ENCODE data around the gene TMC3.

Gene TMC3

DNA sequence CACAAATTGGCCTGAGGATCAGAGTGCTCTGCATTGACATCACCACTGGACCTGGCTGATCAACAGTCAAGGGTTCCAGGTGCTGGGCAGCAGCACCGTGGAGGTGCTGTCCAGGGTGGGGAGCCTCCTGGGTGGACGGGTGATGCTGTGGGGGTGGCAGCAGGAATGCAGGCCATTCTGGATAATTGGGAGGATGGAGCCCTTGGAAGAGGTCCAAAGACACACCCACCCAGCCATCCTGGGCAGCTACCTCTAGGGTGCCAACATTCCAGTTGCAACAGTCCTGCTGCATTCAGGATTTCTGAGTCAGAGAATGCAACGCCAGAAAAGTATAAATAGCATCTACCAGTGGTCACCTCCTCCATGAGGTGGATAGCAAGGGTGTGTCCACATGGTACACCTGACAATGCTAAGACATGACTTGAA lies 76.9 kb downstream of the TMC3 start:
- DNase-seq, result no peak

DNA sequence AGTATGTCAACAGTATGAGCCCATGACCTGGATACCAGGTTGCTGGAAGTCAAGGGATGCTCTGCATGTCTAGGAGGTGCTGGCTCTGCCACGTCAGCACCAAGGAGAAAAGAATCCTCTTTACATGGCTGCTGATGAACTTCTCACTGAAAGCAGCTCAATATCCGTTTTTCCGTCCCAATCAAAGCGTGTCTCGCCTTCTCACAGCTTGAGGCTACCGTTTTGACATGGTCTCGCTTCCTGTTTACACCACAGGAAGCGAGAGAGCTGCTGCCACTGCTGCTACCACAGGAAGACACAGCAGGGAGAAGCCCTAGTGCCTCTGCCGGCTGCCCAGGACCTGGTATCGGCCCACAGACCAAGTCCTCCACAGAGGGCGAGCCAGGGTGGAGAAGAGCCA lies 77.3 kb downstream of the TMC3 start:
- no peak for DNase-seq

DNA sequence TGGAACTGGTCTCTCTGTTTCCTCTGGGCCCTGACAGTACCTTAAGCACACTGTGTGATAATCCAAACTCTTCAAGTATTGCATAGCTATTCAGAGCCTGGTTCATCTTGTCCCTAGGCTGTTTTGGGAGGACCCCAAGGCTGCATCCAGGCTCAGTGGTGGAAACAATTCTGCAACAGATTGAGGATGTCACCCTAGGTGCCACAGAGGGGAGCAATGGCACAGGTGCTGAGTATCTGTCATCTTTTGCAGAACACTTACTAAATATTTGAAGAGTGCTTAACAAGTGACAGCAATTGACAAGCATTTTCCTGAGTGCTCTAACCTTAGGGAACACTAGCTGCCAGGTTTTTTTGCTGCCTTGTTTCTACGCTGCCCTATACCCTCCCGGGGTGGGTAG lies 77.8 kb downstream of the TMC3 start:
- no peak for DNase-seq

DNA sequence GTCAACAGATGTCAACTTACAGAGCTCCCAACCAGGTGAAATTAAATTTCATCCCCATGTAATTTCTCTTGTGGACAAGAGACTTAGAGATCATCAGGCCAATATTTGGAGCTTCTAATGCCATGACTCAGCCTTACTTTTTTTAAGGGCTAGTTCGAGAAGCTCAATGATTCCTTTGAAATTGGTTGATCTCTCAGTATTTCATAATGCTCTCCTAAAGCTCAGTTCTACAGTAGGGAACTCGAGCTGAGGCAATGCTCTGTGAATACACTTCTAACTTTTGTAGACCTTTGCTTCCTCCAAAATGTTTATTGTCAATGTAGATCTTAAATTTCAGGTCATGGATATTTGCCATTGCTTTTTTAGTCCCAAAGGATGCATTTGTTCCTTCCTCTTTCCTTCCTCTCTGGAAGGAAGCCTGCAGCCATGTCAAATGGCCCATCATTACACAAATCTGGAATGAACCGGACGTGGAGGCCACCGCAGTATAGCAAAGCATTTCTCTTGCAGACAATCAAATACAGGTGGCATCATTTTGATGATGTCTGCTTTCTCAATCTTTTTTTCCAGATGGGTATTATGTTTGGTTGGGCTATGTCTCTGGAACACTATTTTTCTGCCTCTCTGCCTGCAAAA lies 78.4 kb downstream of the TMC3 start:
- no peak for DNase-seq

DNA sequence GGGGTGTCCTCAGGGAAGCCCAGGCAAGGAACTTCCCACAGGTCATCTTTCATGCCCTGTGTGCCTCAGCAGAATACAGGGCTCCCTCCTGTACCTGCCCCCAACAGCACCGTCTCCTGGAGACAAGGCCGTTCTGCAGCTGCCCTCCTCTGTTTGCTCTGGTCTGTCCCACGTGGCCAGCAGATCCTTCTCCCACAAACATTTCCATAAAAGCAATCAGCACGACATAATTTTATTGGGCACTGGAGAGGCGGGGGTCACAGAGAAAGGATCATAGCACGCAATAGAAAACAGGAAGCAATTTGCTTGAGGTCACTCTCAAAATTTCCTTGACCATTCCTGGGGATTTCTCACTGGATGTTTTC lies 79.5 kb downstream of the TMC3 start:
- no peak for DNase-seq

DNA sequence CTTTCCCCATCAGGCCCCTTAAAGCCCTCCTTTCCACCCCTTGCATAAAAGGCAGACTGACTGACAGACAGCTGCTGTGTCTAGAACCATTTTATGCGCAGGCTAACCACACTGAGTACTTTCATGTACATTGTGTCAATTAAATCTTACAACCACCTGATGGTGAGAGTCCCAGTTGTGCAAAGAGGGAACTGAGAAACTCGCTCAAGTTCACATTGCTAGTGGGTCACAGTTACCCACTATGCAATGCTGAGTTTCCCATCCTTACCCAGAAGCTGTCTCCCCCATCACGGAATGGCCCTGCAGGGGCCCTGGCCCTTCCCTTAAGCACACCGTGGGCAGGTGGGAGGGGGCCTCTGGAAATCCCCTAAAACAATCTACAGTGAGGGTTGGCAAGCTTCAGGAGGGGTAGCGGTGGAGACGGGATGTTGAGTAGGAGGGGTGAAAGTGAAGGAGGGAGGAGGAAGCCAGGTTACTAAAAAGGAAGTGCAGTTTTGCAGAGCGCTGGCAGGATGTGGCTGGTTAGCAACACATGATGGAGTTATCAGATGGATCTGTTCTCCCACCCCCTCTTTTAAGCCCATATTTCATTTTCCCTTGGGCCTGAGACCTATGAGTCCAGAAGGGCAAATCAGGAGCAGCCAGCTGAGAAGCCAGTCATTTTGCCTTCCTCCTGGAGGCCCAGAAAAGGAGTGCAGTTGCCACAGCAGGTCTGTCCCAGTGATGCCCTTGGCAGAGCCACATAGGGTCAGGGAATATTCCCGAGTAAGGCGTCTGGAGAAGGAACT lies 80.1 kb downstream of the TMC3 start:
- no peak for DNase-seq

DNA sequence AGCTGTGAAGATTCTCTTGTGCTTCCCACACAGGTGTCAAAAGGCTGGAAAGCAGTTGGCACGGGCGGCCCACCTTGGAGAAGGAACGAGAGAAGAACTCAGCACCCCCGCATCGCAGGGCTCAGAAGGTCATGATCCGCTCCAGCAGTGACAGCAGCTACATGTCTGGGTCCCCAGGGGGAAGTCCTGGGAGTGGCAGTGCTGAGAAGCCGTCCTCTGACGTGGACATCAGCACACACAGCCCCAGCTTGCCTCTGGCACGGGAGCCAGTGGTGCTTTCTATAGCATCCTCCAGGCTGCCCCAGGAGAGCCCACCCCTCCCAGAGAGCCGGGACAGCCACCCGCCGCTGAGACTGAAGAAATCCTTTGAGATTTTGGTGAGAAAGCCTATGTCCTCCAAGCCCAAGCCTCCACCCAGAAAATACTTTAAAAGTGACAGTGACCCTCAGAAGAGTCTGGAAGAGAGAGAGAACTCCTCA lies 81.5 kb downstream of the TMC3 start:
- no peak for DNase-seq

DNA sequence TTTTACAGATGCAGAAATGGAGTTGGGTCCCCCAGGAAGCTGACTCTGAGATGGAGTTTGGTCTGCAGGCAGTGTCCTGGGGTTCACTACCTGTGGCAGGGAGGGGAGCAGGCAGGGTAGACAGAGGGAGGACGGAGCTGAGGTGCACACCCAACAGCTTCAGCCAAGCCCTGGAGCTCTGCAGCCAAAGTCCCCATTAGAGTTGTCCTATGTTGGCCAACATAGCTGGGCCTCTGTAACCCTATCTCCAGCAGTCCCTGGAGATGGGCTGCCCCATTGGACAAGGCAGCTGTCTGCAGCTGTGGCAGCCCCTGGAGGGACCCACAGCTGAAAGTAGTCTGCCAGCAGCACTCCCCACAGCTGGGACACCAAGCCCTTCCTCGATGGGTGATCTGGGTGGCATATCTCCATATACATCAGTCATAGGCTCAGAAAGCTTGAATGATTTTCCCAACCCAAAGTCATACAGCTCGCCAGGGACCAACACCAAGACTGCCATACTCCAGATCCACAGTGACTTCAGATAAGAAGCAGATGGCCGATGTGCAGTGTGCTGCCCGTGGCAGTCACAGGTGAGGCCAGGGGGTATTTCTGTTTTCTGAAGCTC lies 82.0 kb downstream of the TMC3 start:
- no peak for DNase-seq

DNA sequence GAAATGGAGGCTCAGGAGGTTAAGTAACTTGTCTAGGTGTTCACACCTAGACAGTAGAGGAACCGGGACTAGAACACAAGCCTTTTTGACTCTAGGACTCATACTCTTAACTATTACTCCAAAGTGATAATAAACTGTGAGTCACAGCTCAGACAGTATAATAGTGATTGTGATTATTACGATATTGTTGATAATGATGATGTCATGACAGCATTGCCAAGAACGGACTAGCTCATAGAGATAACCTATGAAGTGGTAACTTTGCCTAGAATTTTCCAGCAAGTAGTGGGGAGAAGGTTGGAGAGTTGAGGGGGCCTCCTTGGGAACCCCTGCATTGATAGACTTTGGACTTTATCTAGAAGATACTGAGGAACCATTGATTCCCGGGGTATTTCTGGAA lies 84.1 kb downstream of the TMC3 start:
- DNase-seq, result no peak

DNA sequence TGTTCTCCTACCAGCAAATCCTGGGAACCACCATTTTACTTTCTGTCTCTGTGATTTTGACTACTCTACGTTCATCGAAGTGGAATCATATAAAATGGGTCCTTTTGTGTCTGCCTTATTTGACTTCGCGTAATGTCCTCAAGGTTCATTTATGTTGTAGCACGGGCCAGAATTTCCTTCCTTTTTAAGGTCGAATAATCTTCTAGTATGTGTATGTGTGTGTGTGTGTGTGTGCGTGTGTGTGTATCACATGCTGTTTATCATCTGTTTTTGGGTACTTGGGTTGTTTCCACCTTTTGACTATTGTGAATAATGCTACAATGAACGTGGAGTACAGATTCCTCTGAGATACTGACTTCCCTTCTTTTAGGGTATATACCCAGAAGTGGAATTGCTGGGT lies 85.4 kb downstream of the TMC3 start:
- no peak for DNase-seq

DNA sequence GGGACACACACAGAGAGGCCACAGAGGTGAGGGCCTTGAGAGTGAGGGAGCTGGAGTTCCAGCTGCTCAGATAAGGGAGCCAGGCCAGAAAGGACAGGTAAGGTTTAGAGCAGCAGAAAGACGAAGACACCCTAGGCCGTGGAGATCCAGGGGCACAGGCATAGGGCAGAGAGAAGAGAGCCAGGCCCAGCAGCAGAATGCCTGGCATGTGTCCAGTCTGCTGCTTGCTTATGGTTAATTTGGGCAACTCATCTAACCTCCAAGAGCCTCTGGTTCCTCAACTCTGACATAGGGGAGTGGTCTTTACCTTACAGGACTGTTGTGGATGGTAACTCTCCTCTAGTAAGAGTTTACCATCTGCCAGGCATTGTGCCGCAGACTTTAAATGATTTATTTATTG lies 86.0 kb downstream of the TMC3 start:
- no peak for DNase-seq

DNA sequence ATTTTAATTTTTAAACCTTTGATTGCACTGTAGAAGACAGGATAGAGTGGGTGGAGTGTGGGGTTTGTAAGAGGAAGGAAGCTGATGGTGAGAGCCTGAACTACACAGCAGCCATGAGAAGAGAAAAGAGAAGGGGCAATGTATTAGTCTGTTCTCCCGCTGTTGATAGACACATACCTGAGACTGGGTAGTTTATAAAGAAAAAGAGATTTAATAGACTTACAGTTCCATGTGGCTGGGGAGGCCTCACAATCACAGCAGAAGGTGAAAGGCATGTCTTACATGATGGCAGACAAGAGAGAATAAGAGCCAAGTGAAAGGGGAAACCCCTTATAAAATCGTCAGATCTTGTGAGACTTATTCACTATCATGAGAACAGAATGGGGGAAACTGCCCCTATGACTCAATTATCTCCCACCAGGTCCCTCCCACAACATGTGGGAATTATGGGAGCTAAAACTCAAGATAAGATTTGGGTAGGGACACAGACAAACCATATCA lies 87.3 kb downstream of the TMC3 start:
- DNase-seq, result no peak

DNA sequence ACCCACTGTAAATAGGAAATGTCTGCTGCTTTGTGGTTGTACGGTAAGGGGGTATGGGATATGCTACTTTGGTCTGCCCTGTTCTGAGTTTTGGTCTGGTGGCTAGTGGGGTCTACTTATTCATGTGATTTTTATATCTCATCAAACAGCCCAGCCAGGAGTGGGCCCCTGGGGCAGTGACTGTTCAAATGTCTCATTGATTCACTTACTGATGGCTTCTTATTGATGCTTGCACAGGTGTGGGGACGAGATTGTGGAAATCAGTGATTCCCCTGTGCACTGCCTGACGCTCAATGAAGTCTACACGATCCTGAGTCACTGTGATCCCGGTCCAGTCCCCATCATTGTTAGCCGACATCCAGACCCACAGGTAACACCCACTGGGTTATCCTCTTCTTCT lies 88.6 kb downstream of the TMC3 start:
- DNase-seq, result no peak

DNA sequence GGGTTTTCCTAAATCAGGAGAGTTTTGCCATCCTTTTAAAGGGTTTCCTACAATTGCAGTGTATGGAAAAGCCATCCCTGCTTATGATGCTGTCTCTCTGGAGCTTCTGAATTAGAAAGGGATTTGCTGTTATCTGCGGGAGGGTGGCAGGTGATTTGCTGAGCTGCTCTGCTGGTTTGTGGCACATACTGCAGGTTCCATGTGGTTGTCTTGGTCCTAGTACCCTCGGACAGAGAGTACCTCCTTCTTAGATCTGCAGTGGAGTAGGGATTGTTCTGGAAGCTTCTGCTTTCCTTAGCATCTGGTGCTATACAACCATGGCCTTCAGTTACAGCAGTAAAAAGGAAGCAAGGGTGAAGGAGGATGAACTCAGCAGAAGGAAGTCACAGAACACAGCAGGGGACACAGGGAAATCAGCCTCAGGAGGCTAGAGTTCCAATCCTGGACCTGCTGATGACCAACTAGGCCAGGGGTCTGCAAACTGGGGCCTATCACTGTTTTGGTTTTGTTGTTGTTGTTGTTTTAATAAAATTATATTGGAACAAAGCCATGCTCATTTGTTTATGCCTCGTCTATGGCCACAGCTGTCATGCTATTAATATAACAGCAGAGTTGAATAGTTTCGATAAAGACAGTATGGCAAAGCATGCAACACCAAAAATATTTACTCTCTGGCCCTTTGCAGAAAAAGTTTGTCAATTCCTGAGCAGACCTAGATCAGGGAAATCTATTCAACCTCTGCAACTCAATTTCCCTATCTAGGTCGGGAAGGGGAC lies 89.6 kb downstream of the TMC3 start:
- DNase-seq, result no peak

DNA sequence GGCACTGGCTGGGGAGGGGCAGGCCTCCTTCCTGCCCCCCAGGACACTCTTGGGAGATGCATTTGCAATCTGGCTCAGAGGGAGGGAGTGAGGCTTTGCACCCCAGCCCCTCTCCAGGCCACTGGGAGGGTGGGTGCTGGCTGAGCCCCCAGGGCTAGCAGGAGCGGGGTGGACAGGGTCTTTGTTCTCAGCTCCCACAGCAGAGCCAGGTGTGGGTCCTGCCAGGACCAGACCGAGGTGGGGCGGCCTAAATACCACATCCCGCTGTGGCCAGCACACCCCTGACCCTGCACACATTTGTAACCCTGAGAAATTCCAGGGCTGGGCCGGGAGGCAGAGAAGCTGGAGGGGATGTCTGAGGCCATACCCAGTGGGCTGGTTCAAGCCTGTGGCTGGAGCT lies 91.1 kb downstream of the TMC3 start:
- no peak for DNase-seq

DNA sequence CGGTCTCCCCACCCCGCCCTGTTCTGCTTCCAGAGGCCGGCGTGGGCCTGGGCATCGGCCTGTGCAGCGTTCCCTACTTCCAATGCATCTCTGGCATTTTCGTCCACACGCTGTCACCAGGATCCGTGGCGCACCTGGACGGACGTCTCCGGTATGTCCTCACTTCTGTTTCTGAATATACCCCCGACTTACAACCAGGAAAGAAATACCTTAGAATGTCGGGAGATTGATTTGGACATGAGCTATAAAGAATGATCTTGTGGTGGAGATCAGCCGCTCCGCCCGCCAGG lies 91.5 kb downstream of the TMC3 start:
- no peak for DNase-seq

DNA sequence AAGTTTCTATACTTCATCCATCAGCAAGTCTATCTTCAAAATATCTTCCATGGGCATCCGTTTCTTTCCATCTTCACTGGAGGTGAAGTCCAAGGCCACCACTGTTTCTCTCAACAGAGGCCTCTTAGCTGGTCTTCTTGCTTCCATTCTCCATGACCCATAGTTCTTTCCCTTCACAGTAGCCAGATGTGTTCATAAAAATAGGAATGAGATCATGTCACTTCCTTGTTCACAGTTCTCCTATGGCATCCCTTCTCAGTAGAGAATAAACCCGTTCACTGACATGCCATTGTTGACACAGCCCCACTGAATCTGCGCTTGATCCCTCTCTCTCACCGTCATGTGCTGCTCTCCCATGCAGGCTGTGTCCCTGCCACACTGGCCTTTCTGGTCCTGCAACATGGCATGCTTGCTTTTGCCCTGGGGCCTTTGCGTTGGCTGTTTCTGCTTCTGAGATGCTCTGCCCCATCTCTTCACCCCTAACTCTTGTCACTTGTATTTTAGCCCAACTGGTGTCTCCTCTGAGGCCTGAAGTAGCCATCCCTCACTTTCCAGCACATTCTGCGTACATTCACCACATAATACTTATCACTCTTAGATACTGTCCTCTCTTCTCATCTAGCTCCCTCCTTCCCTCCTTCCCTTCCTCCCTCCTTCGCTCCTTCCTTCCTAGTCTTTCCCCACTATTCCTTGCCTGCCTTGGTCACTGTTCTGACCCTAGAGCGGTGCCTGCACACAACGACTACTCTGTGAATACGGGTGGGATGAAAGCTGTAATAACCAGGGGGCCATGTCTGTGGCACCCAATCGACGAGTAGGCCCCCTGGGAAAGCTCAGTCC lies 92.0 kb downstream of the TMC3 start:
- no peak for DNase-seq

DNA sequence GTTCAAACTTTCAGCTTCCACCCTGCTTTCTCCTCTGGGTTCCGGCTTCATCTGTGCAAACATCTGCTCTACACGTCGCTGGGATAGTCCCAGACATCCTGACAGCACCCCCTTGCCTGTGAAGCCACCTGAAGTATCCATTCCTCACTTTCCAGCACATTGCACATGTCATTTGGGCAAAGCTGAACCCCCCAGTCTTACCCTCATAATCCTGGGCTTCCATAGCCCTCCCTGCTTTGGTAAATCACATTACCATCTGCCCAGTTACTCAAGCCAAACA lies 92.6 kb downstream of the TMC3 start:
- no peak for DNase-seq

Data from DMS79 (cell line).